SK-N-SH treated with all-trans-retinoic acid at 6 μM for 48 hours (cell line): ENCODE data around the gene CLEC4F.

Source experiments
- ATAC-seq: fragments of 200-7000 bp; cut with Tn5 transposase; 3 replicates; pipeline ENCODE4 v1.9.1; 2020; ENCODE audit warnings: mild to moderate bottlenecking, moderate library complexity
- ZC3H10 ChIP-seq: fragments of 250-450 bp; sonication (Bioruptor Pico); IDR thresholded peaks from 2 replicates; pipeline ENCODE4 v1.5.1; 2021; ENCODE audit warnings: mild to moderate bottlenecking, moderate library complexity

The CLEC4F gene

GRCh38 chr2:70759446-70759845 is 61.0 kb downstream of the CLEC4F start:
- no peak for ATAC-seq
- TF ChIP-seq ZC3H10 (CRISPR knock-in tag) = no peak
